GM18858 (cell line): Measurements from ENCODE around the gene NEU3.

Experiments
- ATAC-seq: cut with Tn5 transposase; IDR thresholded peaks from one replicate; pipeline ENCODE4 v1.9.1; 2021; ENCODE audit not compliant: unreplicated experiment

Gene NEU3

DNA sequence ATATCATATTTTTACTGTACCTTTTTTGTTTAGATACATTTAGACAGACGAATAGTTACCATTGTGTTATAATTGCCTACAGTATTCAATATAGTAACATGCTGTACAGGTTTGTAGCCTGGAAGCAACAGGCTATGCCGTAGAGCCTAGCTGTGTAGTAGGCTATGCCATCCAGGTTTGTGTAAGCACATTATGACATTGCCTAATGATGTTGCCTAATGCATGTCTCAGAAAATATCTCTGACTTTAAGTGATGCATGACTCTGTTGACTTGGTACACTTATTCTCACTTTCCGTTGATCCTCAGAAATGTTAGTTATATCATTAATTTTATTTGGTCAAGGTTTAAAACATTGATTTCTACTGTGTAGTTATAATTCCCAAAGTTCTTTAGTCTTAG lies 68.1 kb downstream of the NEU3 start:
- no peak for ATAC-seq

DNA sequence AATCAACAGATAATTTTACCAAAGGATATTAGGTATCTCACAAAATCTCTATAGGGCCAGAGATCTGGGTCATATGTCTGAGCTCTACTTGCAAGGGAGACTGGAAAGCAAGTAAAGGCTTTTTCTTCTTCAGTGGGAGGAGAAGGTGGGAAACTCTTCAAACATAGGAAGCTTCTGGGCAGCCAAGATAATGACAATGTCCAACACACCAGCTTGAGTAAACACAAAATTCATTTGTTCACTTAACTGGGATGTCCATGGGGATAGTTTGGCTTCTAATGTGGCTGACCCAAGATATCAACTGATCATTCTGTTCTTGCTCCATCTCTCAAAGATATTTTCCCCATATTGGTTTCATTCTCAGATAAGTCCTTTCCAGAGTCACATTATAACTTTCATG lies 70.6 kb downstream of the NEU3 start:
- ATAC-seq, result no peak

DNA sequence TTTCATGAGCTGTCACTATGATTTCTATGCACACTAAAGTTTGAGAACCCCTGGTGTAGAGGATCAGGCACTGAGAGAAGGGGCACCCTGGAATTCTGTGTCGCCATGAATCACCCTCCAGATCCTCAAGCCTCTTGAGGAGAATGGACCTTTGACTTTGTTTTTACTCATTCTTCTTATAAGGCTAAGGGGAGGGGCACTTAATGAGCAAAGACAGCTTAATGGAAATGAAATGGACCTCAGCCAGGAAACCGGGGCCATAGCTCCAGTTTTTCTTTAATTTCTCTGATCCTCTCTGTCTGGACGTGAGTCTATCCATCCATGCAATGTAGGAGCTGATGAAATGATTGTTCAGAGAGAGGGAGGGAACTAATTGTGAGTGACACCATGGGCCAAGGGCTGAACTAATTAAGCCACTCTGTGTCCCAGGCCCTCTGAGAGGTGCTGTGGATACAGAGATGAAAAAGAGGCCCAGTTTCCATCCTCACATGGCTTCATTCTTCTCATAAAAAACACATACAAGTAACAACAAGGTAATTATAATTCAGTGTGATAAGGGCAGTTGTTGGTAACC lies 75.1 kb downstream of the NEU3 start:
- ATAC-seq, result no peak

DNA sequence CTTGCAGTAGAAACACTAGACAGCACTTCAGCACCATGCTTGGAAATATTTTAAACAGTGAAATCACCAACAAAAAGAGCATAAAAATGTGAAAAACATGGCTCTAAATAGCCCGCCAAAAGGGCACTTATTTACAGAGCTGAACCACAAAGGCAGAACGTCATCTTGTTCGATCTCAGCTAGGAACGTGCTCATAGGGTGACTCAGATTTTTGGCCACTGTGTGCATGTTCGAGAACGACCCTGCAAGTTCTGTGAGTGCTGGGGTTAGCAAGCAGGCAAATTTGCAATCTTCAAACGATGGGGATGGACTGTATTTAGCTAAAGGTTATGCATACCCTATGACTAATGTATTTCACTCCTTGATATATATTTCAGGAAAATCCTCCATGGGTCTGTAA lies 77.3 kb downstream of the NEU3 start:
- no peak for ATAC-seq
